Activated CD8-positive, alpha-beta memory T cell treated with anti-CD3 and anti-CD28 coated beads, Interleukin-2, amount 50 U/mL, for 48 hours (primary cell): ENCODE measurements around the gene PTPN7.
"Not testable (repeated sequence)": the region's sequence is repeated elsewhere in the genome, so short reads cannot be mapped to it uniquely, and the experiment has no call there.

Source experiments
- DNase-seq: peaks from one replicate; pipeline ENCODE4 v3.0.0-alpha.2; 2020

The PTPN7 gene

GRCh38 chr1:202149566-202149965, 10.8 kb downstream of the PTPN7 start:
- DNase-seq, result no peak

GRCh38 chr1:202148391-202148790, 12.0 kb downstream of the PTPN7 start:
- no peak for DNase-seq

GRCh38 chr1:202146993-202147392, 13.4 kb downstream of the PTPN7 start:
- no peak for DNase-seq

DNA sequence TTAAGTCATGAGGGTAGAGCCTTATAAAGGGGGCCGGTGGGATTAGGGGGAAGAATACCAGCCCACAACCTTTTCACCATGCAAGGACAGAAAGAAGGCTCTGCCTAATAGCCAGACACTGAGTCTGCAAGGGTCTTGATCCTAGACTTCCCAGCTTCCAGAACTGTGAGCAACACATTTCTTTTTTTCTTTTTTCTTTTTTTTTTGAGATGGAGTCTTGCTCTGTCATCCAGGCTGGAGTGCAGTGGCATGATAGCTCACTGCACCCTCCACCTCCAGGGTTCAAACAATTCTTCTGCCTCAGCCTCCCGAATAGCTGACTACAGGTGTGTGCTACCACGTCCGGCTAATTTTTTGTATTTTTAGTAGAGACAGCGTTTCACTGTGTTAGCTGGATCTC, 14.1 kb downstream of the PTPN7 start:
- no peak for DNase-seq

GRCh38 chr1:202145744-202146140, 14.7 kb downstream of the PTPN7 start:
- DNase-seq, result not testable (repeated sequence)

DNA sequence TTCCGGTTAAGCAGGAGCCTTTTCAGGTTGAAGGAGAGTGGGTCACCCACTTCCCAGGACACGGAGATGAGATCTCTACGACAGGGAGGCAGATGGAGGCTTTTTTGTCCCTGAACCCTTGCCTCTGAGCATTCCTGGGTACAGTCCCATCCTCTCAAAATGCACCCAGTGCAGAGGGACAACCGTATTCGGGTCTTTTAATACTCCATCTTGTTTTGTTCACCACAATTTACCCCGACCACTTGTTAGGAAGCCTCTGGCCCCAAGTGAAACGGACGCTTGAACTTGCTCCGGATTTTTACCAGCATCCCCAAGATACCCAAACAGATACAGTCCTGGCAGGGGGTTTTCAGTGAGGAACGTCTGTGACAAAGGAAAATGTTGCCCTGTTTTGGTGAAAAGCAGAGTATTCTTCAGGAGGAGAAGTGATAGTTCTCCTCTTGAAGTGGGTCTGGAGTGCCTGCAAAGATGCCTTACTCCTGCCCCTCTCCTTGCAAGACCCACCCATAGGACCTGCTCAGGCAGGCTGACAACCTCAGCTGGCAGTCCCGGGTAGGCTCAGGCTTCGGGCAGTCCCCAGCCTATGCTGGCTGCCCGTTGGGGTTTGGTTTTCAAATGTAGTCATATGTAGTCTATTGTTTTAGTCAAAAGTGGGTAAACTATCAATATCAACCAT, 15.2 kb downstream of the PTPN7 start:
- DNase-seq, result peak; percentile 79

GRCh38 chr1:202144402-202145067, 15.9 kb downstream of the PTPN7 start, which contains the start of gene ARL8A:
Gene ARL8A, minus strand, starts transcription at chr1:202144737. Its CDS starts 165 bp downstream, at chr1:202144572.
- peak; percentile 86 for DNase-seq

DNA sequence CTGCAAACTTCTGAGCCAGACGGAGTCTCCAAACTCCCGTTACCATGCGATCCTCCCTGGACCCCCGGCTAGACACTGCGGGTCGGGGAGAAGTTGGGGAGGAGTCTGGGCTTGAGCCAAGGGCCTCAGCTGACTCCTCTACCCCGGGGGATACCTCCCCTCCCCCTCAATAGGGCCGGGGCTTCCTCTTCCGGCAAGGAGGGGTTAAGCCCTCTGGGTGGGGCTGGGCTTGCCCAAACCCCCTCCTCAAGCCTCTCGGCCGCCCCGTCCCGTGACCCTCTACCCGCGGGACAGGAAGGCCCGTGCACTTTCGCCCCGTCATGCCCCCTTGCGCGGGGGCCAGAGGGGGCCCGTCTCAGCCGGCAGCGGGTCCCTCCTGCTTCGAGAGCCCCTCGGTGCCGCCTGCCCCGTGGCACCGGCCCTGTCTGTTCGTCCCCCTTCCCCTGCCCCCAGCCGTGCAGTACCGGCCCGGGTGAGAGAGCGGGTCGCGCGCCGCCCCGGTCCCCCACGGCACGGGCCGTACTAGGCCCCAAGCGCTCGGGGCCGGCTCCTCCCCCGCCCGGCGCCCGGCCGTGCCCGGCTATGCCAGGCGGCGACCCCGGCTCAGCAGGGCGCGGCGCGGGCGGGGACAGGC, 16.5 kb downstream of the PTPN7 start:
- DNase-seq, result peak; percentile 67

- DNase-seq, result no peak
Observed at GRCh38 chr1:202143011-202143767, 17.2 kb downstream of the PTPN7 start.

DNA sequence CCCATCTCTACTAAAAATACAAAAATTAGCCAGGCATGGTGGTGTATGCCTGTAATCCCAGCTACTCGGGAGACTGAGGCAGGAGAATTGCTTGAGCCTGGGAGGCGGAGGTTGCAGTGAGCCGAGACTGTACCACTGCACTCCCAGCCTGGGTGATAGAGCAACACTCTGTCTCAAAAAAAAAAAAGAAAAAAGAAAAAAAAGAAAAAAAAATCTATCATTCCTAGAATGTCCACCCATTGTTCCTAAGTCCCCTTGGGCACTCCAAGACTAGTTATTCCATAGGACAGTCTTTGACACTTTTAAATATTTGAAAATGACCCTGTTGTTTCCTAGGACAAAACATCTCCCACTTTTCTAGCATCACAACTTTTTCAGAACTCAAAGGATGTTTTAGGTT, 18.9 kb downstream of the PTPN7 start:
- DNase-seq, result not testable (repeated sequence)

- no peak for DNase-seq
Observed at GRCh38 chr1:202140833-202141232, 19.6 kb downstream of the PTPN7 start.

DNA sequence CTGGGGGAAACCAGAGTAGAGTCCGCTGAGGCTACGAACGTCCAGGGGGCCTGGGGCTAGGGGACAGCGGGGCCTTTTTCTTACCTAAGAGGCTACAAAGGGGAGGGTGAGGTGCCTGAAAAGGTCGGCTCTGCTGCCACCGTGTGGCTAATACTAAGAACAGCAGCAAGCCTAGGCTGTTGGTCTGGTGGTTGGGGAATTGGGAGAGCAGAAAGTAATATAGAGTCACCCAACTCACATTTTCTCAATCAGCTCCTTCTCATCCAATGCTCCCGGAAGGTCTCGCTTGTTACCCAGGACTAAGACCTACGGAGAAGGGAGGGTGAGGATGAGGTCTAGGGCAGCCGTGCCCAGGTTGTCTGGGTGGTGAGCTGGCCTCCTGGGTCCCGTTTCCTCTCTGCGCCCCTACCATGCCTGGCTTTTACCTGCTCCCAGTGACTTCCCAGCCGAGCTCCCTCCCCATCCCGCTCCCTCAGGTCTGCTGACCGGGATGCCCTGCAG, 25.1 kb downstream of the PTPN7 start:
- peak; percentile 72 for DNase-seq

DNA sequence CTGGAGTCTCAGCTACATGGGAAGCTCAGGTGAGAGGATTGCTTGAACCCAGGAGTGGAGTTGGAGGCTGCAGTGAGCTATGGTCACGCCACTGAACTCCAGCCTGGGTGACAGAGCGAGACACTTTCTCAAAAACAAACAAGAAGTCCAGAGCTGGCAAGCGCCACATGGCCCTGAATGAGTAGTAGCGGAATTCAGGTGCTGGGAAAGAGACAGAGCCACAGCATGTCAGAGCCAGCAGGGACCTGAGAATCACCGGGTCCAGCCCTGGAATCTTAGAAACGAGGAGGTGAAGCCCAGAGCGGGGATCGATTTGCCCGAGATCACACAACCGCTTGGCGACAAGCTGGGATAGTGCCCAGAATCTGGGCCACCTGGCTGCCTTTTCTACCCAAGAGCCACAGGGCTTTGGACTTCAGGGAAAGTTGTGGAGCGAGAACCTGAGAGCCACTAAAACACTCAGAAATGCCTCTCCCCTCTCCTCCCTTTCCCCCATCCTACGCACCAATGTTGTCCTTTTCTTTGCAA, 25.7 kb downstream of the PTPN7 start:
- no peak for DNase-seq

GRCh38 chr1:202133989-202134388, 26.4 kb downstream of the PTPN7 start:
- no peak for DNase-seq

- DNase-seq, result no peak
Observed at GRCh38 chr1:202133496-202133895, 26.9 kb downstream of the PTPN7 start.

GRCh38 chr1:202133001-202133400, 27.4 kb downstream of the PTPN7 start:
- DNase-seq, result no peak

GRCh38 chr1:202131956-202132821, 28.2 kb downstream of the PTPN7 start:
- no peak for DNase-seq

GRCh38 chr1:202130816-202131522, 29.4 kb downstream of the PTPN7 start:
- no peak for DNase-seq

DNA sequence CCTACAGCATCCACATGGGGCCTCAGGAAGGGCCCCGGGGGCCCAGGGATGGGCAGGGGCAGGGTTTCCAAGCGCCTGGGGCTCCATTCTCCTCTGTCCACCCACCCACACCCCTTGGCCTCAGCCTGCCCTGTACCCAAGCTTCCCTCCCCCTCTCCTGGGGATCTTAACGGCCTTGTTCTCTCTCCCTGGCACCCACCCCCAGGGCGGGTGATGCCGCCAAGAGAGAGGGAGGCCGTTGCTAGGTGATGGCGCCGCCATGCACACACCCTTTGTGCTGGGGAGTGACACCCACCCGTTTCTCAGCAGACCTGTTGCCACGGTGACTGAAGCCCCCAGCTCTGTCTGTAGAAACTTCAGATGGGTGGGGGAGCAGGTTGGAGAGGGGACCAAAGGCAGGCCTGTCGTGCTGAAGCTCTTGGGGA, 30.1 kb downstream of the PTPN7 start:
- no peak for DNase-seq

- DNase-seq, result no peak
Observed at GRCh38 chr1:202129453-202130296, 30.7 kb downstream of the PTPN7 start.
